A172 (cell line): Measurements from ENCODE around the gene PRAMEF8. TPM values are rescaled to one million over a fixed set of nuclear protein-coding genes. Genes with fewer than 3 reads are reported as not detected.

ENCODE experiments used
- total RNA-seq: library from RNA; depleted of rRNA; stranded (reverse); fragments of >200 nt; shearing (Covaris generic); gene quantifications from 2 replicates; pipeline ENCODE4 v1.2.3, GENCODE V29; 2014; rRNA removed

PRAMEF8 gene
- total RNA-seq, 1 experiment from 2014 or later = not detected

Other genes with a start within 250 kb of the PRAMEF8 start
- gene PRAMEF27, start 228.6 kb downstream of the PRAMEF8 start, total RNA-seq = not detected in 2 replicates
- gene HNRNPCL3, start 224.4 kb downstream of the PRAMEF8 start, total RNA-seq = not detected in 2 replicates
- gene PRAMEF25, start 214.4 kb downstream of the PRAMEF8 start, total RNA-seq = not detected in 2 replicates
- not detected in 2 replicates for gene HNRNPCL2, start 168.3 kb downstream of the PRAMEF8 start, total RNA-seq
- gene PRAMEF26, start 129.1 kb downstream of the PRAMEF8 start, total RNA-seq = not detected in 2 replicates
- not detected in 2 replicates for gene HNRNPCL4, start 119.5 kb downstream of the PRAMEF8 start, total RNA-seq
- not detected in 2 replicates for gene PRAMEF9, start 113.3 kb downstream of the PRAMEF8 start, total RNA-seq
- not detected in 2 replicates for gene PRAMEF13, start 83.7 kb downstream of the PRAMEF8 start, total RNA-seq
- gene PRAMEF18, start 59.0 kb downstream of the PRAMEF8 start, total RNA-seq = not detected in 2 replicates
- not detected in 2 replicates for gene PRAMEF5, start 30.9 kb downstream of the PRAMEF8 start, total RNA-seq
- not detected in 2 replicates for gene PRAMEF33, start 18.4 kb upstream of the PRAMEF8 start, total RNA-seq
- gene PRAMEF15, start 30.4 kb upstream of the PRAMEF8 start, total RNA-seq = not detected in 2 replicates
- gene PRAMEF14, start 62.0 kb upstream of the PRAMEF8 start, total RNA-seq = not detected in 2 replicates
- gene PRAMEF19, start 86.8 kb upstream of the PRAMEF8 start, total RNA-seq = not detected in 2 replicates
- gene PRAMEF17, start 104.5 kb upstream of the PRAMEF8 start, total RNA-seq = not detected in 2 replicates
- gene PRAMEF20, start 125.3 kb upstream of the PRAMEF8 start, total RNA-seq = not detected in 2 replicates
- gene LRRC38, start 228.9 kb upstream of the PRAMEF8 start, total RNA-seq = not detected in 2 replicates